HG02571 (cell line): Measurements from ENCODE around the gene EHMT1.

Experiments used
- ATAC-seq: cut with Tn5 transposase; IDR thresholded peaks from one replicate; pipeline ENCODE4 v1.9.1; 2021; ENCODE audit warnings: mild to moderate bottlenecking, moderate library complexity; ENCODE audit not compliant: unreplicated experiment

The EHMT1 gene

GRCh38 chr9:137690930-137691645 is 72.3 kb downstream of the EHMT1 start:
- ATAC-seq: no peak

GRCh38 chr9:137691646-137692351 is 73.0 kb downstream of the EHMT1 start:
- no peak for ATAC-seq

DNA sequence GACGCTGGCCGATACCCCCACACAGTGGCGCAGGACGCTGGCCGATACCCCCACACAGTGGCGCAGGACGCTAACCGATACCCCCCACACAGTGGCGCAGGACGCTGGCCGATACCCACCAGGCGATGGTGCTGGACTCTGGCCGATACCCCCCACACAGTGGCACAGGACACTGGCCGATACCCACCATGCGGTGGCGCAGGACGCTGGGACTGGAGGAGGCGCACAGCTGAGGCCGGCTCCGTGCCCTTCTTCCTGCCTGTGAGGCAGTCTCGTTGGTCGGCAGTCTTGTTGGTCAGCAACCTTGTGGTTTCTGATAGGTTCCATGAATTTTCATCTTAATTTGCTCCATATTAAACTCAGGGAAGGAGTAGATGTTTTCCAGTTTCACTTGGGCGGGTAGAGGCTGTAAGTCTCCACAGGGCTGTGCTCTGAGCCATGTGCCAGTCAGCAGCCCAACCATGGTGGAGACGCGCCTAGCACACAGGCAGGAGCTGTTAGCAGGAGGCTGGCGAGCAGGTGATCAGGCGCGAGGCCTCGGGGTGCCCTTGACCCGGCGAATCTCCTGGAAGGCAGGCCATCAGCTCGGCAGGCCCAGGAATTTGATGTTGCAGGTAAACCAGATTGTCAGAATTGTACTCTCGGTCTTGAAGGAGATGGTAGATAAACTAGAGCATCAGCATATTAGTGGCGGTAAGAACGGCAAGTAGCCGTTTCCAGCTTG is 75.6 kb downstream of the EHMT1 start:
- no peak for ATAC-seq

DNA sequence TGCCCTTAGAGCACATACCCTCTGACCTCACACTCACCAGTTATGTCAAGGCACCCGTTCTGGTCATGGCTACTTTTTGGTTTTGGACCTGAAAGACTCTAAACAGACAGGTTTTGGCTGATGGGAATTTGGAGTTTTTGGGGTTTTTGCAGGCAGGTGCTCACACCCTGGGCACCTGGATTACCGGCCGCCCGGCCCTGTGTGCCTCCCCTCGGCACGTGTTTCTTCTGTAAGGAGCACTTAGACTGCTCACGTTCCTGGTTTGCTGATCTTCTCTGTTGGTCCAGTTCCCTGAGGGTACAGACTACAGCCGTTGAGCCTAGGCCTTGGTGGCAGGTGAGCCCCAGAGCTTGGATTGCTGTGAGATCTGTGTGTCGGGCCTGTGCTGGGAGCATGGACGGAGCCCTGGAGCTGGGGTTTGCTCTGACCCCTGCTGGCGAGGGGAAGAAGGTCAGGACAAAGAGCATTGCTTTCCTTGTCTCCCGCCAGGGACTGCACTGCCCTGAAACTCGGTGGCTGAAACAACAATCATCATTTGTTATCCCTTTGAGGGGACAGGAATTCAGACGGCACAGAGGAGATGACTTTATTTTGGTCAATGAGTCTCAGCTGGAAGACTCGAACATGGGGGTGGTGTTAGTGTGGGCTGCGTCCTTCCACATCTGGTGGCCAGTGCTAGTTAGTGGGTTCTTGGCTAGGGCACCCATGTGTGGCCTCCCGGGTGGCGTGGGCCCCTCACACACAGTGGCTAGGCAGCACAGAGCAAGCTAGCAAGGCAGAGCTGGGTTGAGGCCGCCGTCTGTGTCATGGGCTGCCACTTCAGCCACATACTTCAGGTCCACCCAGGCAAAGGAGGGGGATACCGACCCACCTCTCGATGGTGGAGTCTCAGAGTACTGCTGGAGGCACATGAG is 76.4 kb downstream of the EHMT1 start:
- ATAC-seq: no peak

DNA sequence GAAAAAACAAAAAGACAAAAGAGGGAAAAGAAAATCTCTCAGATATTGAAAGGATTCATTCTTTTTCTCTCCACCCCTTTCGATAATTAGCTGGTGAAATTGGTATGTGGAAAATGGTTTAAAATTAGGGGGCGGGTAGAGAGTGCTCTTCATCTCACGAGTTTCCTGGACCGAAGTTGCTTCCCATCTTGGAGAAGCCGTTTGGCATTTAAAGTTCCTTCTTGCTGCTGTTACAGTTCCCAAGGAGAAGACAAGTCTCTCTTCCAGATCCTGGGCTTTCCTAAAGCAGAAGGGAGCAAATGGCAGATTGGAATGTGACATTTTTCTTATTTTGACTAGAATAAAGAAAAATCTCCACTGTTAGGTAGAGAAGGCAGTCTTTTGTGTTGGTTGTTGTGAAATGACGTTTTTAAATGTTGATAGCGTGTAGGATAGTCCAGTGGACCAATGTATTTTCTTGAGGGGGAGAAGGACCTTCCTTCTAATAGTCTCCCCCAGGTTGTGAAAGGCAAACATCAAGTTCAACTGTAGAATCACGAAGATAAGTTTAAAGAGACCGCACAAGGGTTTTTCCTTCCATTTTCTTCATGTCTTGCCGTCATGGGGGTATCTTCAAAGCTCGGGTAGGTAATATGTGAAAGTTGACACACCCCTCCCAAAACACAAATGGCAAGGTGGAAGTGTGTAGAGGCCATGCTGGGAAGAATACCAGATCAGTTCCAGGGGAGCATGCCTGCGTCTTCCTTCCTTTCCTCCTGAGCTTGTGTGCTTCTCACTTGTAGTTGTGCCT is 77.5 kb downstream of the EHMT1 start:
- no peak for ATAC-seq

DNA sequence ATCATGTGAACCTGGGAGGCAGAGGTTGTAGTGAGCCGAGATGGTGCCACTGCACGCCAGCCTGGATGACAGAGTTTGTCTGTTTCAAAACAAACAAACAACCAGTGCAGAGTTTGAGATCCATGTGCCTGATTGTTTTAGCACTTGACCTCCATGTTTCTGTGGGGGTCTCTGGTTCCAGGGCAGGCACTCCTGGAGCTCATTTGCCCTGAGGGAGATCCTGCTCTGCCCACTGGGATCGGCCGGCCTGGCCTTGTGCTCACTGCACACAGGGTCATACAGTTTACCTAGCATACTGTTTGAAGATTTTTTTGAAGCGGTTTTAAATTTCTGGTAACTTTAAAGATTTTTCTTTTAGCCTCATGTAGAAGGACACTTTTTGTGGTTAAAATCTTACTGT is 78.4 kb downstream of the EHMT1 start:
- no peak for ATAC-seq

- ATAC-seq: no peak
Measured at GRCh38 chr9:137697832-137698231, 79.0 kb downstream of the EHMT1 start.

- no peak for ATAC-seq
Measured at GRCh38 chr9:137700911-137701310, 82.1 kb downstream of the EHMT1 start.

DNA sequence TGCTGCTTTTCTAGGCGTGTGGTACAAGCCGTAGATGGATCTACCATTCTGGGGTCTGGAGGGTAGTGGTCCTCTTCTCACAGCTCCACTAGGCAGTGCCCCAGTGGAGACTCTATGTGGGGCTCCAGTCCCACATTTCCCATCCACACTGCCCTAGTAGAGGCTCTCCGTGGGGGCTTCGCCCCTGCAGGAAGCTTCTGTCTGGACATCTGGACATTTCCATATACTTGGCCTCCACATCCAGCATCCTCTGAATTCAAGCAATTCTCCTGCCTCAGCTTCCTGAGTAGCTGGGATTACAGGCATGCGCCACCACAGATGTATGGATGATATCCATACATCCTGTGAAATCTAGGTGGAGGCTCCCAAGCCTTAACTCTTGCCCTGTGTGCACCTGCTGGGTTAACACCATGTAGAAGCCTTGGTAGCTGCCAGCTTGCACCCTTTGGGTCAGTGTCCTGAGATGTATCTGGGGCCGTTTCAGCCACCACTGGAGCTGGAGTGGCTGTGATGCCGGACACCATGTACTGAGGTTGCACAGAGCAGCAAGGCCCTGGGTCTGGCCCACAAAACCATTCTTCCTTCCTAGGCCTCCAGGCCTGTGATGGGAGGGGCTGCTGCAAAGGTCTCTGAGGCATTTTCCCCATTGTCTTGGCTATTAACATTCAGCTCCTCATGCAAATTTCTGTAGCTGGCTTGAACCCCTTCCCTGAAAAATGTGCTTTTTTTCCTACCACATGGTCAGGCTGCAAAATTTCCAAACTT is 84.0 kb downstream of the EHMT1 start:
- no peak for ATAC-seq

GRCh38 chr9:137703842-137704508 is 85.2 kb downstream of the EHMT1 start:
- ATAC-seq: no peak

DNA sequence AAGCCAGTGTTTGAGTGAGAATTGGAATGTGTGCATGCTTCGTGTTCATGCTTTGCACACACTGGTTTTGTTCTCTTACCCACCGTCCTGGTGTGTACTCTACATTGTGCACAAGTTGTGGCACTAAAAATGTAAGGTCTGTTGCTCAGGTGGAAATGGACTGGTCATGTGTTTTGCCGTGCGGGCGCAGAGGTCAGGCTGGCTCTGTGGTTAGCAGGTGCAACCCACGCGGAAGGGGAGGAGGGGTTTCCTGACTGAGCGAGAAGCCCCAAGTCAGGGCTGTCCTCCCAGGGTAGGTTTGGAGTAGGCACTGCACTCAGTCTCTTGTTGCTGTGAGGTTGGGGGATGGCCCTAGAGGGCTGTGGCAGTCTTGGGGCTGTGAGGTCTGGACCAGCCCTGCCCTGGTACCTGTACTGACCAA is 86.6 kb downstream of the EHMT1 start:
- ATAC-seq: peak; percentile 52

- peak; percentile 21 for ATAC-seq
Measured at GRCh38 chr9:137705906-137706305, 87.1 kb downstream of the EHMT1 start.

DNA sequence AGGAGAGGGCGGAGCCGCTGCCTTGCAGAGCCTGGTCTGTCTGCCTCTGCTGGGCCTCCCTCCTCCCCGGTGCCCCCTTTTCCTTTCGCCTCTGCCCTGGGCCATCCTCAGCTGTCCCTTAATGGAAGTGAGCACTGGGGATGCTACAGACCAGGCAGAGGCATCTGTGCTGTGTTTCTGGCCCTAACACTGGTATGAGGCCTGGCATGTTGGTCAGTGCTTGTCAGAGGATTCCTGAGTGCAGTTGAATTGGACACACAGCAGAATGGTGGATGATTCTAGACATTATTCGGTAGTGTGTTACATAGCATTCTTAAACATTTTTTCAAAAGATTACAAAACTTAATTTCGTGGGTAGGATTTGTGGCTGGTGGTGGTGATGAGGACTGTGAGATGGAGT is 88.6 kb downstream of the EHMT1 start:
- no peak for ATAC-seq

DNA sequence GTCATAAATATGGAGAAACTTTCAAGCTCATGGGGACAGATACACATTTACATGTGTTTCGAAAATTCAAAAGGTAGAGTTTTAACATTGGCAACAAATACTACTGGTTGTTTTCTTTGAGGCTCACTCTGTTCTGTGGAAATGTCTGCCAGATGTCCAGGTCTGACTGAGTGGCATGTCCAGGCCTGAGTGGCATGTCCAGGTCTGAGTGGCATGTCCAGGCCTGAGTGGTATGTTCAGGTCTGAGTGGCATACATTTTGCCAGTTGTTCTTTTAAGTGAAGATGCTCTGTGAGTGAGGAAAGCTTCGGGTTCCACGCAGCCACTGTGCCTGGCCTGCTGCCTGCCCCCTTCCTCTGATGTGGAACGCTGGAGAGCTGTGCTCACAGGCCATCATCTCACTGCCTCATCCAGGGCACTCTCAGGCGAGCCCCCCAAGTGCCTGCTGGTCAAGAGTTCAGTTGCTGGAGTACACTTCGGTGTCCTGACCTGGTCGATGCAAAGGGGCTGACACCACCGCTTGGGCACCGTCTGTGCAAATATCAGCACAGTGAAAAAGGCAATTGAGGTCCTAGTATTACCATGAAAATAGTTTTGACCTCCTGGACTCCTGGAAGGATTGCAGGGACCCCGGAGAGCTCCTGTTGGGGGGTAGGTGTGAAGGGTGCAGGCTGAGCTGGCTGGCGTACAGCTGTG is 89.9 kb downstream of the EHMT1 start:
- no peak for ATAC-seq

GRCh38 chr9:137709411-137710101 is 90.8 kb downstream of the EHMT1 start:
- ATAC-seq: no peak

DNA sequence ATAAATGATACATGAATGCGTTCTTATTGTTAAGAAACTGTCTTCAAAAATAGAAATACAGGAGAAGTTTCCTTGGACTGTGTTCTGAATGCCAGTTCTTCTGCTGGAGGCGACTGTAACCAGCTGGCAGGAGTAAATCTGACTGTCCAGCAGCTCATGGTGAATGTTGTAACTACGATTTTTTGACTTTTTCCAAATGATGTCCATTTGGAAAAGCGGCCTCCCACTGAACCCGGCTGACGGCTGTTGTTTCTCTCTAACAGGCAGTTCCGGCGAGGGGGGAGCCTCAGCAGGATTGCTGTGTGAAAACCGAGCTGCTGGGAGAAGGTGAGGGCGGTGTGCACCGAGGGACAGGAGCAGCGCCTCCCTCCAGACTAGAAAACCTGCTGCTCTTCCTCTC is 91.9 kb downstream of the EHMT1 start:
- ATAC-seq: no peak

GRCh38 chr9:137711678-137712105 is 92.9 kb downstream of the EHMT1 start:
- ATAC-seq: no peak

- no peak for ATAC-seq
Measured at GRCh38 chr9:137715321-137715720, 96.5 kb downstream of the EHMT1 start.
